ENCODE results near the gene CHRNA4. TPM values are rescaled to one million over a fixed set of nuclear protein-coding genes. Genes with fewer than 3 reads are reported as not detected.

CHRNA4 gene
- total and polyA plus RNA-seq, 2 experiments from 2014 or later, result 0.15 TPM; not detected in 1

DNA sequence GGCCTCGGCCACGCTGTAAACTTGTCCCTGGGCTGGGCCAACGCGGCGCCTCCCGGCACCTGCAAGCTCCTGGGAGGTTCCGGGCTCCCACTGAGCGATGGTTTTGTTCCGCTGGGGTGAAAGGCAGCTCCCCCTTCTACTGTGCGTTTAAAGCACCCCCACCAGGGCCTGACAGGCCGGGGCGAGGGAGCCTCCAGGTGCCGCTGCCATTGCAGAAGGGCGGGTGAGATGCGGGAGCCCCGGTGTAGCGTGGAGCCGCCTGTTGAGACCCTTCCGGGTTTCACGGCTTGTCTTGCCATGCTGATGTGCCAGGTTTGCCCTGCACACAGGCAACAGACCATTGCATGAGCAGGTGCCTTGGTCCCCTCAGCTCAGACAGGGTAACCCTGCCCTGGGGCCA is 65.3 kb downstream of the CHRNA4 start:
- Histone ChIP-seq H3K27me3 (peaks cover 51% of the 10 kb centered on the region), H3K9me3 (ENCODE audit: low read depth) (no peaks in the 10 kb centered on the region), H3K4me3 (no peak overlapping the region), H3K36me3 (no peaks in the 10 kb centered on the region), H3K4me1 (ENCODE audit: low read depth) (no peaks in the 10 kb centered on the region), H3K27ac (no peak overlapping the region)
- TF ChIP-seq, protein P1, sequence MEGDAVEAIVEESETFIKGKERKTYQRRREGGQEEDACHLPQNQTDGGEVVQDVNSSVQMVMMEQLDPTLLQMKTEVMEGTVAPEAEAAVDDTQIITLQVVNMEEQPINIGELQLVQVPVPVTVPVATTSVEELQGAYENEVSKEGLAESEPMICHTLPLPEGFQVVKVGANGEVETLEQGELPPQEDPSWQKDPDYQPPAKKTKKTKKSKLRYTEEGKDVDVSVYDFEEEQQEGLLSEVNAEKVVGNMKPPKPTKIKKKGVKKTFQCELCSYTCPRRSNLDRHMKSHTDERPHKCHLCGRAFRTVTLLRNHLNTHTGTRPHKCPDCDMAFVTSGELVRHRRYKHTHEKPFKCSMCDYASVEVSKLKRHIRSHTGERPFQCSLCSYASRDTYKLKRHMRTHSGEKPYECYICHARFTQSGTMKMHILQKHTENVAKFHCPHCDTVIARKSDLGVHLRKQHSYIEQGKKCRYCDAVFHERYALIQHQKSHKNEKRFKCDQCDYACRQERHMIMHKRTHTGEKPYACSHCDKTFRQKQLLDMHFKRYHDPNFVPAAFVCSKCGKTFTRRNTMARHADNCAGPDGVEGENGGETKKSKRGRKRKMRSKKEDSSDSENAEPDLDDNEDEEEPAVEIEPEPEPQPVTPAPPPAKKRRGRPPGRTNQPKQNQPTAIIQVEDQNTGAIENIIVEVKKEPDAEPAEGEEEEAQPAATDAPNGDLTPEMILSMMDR (IDR thresholded peaks at IDR 0.05; ENCODE audit: low read depth, low read length), result no peak
- DNase-seq (ENCODE audit: low read depth in 1 of 2, low spot score in 1 of 2), result no peak

DNA sequence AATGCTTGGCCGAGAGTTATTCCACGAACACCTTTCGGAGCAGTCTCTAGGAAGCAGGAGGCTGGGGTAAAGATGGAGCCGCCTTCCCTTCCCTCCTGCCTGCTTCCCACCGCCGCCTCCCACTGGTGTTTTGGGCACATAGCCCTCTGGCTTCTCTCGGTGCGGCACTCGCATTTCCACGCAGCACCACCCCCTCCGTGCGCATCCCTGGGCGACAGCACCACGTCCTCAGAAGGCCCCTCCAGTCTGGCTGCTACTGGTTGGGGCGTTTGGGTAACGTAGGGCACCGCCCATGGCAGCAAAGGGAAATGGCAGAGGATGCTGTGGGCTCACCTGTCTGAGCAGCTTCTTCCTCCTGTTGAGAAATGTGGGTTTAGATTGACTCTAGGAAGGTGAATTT is 65.7 kb downstream of the CHRNA4 start:
- no peaks in the 10 kb centered on the region for H3K36me3 ChIP-seq
- no peak for DNase-seq (ENCODE audit: low read depth in 1 of 2, low spot score in 1 of 2)
- H3K4me3 ChIP-seq, result no peak overlapping the region
- H3K9me3 ChIP-seq (ENCODE audit: low read depth), result no peaks in the 10 kb centered on the region
- TF ChIP-seq, protein P1 (IDR thresholded peaks at IDR 0.05; ENCODE audit: low read depth, low read length), result no peak
- peaks cover 49% of the 10 kb centered on the region for H3K27me3 ChIP-seq
- H3K27ac ChIP-seq, result no peak overlapping the region
- no peaks in the 10 kb centered on the region for H3K4me1 ChIP-seq (ENCODE audit: low read depth)

DNA sequence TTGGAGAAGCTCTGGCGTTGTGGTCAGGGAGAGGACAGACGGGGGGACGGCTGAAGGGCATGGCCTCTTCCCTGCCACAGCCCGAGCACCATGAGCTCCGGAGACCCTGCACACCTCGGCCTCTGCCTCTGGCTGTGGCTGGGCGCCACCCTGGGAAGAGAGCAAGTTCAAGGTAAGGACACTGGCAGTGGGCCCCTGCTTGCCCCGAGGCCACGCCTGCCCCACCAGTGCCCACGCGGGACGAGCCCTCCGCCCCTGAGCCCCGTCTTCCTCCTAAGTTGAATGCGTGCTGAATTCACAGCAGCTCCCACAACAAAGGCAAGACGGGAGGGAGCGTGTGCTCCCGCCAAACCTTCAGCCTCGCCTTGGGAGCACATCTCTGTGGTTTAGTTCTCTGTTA is 66.1 kb downstream of the CHRNA4 start:
- H3K36me3 ChIP-seq, result no peaks in the 10 kb centered on the region
- TF ChIP-seq, protein P1 (IDR thresholded peaks at IDR 0.05; ENCODE audit: low read depth, low read length), result no peak
- no peak overlapping the region for H3K27ac ChIP-seq
- H3K4me1 ChIP-seq (ENCODE audit: low read depth), result no peaks in the 10 kb centered on the region
- no peak overlapping the region for H3K4me3 ChIP-seq
- H3K27me3 ChIP-seq, result peaks cover 46% of the 10 kb centered on the region
- H3K9me3 ChIP-seq (ENCODE audit: low read depth), result no peaks in the 10 kb centered on the region
- DNase-seq (ENCODE audit: low read depth in 1 of 2, low spot score in 1 of 2), result no peak

DNA sequence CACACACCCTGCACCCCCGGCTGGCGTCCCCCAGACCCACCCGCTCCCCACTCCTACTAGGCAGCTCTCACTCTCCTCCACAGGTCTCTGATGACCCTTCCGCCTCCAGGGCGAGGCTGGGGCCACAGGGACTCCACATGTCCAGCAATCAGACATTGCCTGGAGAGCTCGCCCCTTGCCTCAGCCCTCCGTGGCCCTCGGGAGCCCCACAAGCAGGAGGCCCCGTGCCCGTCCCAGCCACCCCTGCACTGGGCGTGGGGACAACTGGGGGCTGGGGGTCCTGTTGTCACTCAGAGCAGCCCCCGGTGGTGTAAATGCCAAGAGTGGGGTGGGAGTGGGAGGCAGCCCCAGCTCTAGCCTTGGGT is 66.6 kb downstream of the CHRNA4 start:
- Histone ChIP-seq H3K27me3 (peaks cover 41% of the 10 kb centered on the region), H3K36me3 (no peaks in the 10 kb centered on the region), H3K27ac (no peak overlapping the region), H3K9me3 (ENCODE audit: low read depth) (no peaks in the 10 kb centered on the region), H3K4me1 (ENCODE audit: low read depth) (no peaks in the 10 kb centered on the region), H3K4me3 (no peak overlapping the region)
- TF ChIP-seq, protein P1 (IDR thresholded peaks at IDR 0.05; ENCODE audit: low read depth, low read length), result no peak
- no peak for DNase-seq (ENCODE audit: low read depth in 1 of 2, low spot score in 1 of 2)

DNA sequence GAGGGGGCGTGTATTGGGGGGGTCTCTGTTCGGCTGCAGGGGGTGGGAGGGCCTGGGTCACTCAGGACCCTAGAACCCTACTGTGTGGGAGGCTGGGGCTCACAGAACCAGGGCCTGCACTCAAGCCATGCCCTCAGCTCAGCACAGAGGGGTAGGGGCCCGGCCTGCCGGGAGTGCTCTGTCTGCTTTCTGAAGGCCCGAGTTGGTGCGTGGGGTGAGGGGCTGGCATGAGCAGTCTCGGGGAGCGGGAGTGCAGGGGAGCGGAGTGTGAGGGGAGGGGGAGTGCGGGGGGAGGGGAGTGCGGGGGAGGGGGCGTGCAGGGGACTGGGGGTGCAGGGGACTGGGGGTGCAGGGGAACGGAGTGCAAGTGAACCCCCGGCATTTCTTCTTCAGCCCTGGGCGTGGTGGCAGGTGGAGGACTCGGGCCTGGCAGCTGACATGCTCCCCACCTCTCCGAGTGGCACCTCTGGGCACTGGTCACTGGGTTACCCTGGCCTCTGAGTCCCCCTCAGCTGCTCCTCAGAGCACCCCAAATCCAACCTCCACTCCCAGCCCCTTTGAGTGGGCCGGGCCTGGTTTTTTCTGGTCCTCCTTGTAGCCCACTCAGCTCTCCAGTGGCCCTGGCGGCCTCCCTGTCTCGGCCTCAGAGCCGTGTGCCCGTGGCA is 67.1 kb downstream of the CHRNA4 start:
- TF ChIP-seq, protein P1 (IDR thresholded peaks at IDR 0.05; ENCODE audit: low read depth, low read length), result no peak
- Histone ChIP-seq H3K9me3 (ENCODE audit: low read depth) (no peaks in the 10 kb centered on the region), H3K4me1 (ENCODE audit: low read depth) (no peaks in the 10 kb centered on the region), H3K4me3 (no peak overlapping the region), H3K27me3 (peaks cover 36% of the 10 kb centered on the region), H3K36me3 (no peaks in the 10 kb centered on the region), H3K27ac (no peak overlapping the region)
- no peak for DNase-seq (ENCODE audit: low read depth in 1 of 2, low spot score in 1 of 2)
